Activated gamma-delta T cell treated with anti-CD3 and anti-CD28 coated beads, Interleukin-2, amount 50 U/mL, for 16 hours (primary cell): ENCODE measurements around the gene PRR5.
A peak's percentile ranks its signal among the peaks of the same experiment; 100 is the strongest.
"Not testable (repeated sequence)": the region's sequence is repeated elsewhere in the genome, so short reads cannot be mapped to it uniquely, and the experiment has no call there.

Experiments used
- DNase-seq: peaks from one replicate; pipeline ENCODE4 v3.0.0-alpha.2; 2020; ENCODE audit warnings: low read depth

Gene PRR5, protein sequence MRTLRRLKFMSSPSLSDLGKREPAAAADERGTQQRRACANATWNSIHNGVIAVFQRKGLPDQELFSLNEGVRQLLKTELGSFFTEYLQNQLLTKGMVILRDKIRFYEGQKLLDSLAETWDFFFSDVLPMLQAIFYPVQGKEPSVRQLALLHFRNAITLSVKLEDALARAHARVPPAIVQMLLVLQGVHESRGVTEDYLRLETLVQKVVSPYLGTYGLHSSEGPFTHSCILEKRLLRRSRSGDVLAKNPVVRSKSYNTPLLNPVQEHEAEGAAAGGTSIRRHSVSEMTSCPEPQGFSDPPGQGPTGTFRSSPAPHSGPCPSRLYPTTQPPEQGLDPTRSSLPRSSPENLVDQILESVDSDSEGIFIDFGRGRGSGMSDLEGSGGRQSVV

DNA sequence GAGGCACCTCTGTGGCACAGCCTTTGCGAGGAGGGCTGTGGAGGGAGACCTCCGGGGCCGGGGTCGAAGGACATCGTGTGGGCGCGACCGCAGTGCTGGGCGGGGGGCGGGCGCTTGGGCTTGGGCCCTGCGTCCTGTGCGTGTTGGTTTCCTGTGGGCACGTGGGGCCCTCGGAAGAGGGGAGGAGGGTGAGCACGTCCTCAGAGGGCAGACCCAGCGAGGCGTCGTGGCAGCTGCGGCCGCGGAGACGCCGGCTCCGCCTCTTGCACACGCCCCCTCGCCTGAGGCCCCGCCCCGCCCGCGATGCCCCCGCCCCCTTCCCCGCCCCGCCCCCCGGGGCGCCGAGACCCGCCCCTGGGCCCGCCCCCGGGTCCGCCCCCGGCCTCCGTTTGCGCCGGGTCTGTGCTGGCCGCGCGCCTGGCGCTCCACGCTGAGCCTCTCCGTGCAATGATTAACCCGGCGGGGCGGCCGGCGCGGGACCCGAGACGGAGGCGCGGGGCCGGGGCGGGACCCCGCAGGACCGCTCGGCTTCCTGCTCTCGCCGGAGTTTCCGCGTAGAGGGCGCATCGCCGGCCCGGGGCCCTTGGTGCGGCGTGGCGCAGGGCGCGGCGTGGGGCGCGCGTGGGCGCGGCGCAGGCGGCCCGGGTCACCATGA lies at the start of gene PRR5:
Gene PRR5, plus strand, starts transcription at position 381 of the 655 bp plus-strand sequence. Its CDS starts 271 bp downstream, at position 652.
- peak; percentile 63 for DNase-seq

DNA sequence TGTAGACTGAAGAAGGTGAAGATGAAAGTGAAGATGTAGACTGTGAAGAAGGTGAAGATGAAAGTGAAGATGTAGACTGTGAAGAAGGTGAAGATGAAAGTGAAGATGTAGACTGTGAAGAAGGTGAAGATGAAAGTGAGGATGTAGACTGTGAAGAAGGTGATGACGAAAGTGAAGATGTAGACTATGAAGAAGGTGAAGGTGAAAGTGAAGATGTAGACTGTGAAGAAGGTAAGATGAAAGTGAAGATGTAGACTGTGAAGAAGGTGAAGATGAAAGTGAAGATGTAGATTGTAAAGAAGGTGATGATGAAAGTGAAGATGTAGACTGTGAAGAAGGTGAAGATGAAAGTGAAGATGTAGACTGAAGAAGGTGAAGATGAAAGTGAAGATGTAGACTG lies 49.1 kb upstream of the PRR5 start:
- DNase-seq = not testable (repeated sequence)

DNA sequence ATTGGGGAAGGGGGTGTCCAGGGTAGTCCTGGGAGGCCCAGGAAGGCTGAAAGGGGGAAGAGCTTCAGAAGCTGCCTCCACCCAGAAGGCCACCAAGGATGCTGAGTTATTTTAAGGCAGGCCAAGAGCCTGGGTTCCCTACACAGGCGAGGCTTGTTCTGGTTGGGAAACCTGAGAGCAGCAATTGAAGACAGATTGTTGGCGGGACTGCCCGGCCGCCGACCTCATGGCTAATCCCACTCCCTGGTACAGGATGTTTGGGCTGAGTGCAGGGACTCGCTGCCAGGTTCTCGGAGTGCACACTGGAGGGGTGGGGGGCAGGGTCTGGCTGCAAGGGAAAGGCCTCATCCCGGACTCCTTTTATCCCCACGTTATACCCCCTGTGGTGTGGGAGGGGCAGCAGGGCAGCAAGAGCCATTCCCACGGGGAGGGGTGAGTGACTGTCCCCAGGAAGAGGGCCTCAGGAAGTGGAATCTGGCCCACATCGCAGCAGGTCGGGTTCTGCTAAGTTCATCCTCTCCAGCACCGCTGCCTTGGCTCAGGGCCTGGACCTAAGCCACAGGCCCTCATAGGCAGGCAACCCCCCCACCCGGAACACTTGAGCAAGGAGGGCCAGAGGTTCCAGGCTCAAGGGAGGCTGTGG lies 43.6 kb upstream of the PRR5 start:
- no peak for DNase-seq

DNA sequence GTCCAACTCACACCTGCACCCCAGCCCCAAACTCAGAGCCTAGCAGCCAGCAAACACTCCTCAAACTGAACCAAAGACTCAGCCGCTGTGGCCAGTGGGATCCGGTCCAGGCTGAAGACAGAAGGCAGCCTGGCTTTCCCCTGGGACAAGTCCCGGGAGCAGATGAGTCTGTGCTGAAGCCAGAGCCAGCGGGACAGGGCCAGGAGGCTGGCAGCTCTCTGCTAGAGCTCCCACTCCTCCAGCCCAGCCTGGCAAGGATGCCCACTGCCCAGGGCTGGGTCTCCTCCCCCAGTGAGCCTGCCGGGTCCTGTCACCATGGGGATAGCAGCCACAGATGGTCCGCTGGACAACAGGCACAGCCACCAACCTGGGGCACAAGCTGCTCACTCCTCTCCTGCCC lies 42.9 kb upstream of the PRR5 start:
- DNase-seq = no peak

DNA sequence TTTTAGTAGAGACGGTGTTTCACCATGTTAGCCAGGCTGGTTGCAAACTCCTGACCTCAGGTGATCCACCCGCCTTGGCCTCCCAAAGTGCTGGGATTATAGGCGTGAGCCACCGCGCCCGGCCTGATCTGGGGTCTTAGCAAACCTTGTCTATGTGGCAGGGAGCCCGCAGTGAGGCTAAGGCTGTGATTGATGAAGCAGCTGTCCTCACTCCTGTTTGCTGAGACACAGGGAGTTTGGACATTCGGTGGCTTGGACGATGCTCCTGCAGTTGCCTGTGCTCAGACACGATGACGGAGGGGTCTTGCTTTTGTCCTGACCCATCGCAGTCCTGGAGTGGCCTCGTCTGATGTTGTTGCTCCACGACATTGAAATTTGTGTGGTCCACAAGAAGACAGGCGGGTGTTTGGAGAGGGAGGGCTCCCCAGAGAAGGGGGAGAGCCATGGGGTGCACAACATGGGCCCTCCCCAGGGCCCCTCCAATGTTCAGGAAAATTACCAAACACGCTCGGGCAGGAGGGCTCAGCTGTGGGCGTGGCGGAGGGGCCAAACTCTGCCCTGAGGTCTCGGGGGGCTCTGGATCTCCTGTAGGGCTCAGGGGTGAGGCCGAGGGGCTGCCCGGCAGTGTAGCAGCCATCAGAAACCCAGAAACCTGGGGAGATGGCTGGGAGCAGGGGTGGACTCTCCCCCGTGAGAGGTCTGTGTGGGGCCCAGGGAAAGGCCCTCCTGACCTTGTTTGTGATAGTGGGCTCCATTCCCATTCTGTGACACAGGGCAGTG lies 41.8 kb upstream of the PRR5 start:
- DNase-seq = no peak

DNA sequence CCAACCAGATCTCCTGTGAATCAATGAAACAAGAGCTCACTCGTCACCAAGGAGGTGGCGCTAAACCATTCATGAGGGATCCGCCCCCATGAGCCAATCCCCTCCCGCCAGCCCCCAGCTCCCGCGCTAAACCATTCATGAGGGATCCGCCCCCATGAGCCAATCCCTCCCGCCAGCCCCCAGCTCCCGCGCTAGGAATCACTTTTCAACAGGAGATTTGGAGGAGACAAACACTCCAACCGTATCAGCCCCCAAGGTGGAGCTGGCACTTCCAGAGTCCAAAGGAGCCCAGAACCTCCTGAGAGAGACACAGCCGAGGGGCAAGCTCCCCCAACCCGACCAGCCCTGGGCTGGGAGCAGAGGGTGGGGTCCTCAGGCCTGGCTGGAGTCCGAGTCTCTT lies 40.9 kb upstream of the PRR5 start:
- DNase-seq = no peak

DNA sequence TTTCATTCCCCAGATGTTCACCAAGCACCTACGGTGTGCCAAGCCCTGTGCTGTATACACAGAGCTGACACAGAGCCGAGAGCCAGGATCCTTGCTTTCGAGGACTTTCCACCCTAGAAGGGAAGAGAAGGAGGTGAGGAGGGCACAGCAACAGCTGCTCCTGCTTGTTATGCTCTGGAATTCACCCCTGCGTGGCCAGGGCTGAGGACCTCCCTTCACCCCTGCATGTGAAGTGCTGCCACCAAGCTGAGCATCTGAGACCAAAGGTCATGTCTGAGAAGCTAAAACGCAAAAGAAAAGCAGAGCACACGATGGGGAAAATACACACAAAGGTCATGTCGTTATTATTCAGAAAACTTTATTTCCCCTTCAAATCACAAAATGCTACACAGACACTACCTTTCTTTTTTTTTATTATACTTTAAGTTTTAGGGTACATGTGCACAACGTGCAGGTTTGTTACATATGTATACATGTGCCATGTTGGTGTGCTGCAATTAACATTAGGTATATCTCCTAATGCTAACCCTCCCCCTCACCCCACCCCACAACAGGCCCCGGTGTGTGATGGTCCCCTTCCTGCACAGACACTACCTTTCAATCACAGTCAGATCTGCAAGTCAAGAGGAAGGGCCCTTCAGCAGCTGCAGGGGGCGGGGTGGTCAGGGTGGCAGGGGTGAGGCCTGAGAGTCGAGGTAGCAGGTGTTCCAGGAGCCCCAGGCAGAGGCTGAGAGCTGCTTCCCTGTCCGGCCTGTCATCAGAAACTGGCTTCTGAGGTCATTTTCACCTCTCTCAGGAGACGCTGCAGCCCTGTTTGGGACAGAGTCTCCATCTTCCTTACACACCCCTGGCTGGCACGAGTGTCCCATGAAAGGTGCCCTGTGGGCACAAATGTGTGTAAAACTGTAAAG lies 40.1 kb upstream of the PRR5 start:
- no peak for DNase-seq

DNA sequence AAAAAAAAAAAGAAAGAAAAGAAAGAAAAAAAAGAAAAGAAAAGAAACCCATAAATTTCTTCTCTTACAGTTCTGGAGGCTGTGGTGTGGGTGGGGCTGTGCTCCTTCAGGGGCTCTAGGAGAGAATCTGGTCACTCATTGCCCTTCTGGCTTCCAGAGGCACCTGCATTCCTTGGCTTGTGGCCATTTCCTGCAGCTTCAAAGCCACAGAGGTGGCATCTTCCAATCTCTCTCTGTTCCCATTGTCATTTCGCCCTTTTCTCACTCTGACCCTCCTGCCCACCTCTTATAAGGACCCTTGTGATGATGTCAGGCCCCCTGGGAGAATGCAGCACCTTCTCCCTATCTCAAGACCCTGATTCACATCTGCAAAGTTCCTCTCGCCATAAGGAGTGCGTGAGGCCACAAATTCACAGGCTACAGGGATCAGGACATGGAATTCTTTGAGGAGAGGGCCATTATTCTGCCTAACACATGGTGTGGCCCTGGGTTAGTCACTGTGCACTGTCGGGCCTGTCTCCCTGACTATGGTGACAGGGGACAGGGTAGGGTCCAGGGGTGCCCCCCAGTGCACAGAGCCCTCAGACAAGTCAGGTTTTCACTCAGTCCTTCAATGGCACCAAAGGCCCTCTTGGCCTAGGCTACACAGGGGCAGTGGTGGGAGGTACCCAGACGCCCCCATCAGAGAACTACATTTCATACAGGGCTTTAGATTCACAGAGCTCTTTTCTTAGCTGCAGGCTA lies 38.6 kb upstream of the PRR5 start:
- no peak for DNase-seq

DNA sequence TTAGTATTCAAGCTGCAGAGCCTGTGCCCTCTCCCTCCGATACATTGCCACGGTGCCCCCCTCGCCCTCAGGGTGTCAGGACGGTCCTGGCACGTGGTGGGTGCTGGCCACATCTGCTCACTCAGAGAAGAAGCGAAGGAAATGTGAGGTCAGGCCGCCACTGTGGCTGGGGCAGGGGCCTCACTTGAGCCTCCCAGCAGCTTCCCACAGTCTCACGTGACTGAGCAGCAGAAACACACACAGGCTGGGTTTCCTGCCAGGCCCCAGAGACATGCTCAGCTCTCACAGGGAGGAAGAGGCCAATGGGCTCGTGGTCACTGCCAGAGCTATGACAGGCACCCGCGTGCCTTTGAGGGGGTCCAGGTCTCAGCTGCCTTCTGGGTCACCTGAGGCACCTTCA lies 37.9 kb upstream of the PRR5 start:
- DNase-seq = peak; percentile 30

DNA sequence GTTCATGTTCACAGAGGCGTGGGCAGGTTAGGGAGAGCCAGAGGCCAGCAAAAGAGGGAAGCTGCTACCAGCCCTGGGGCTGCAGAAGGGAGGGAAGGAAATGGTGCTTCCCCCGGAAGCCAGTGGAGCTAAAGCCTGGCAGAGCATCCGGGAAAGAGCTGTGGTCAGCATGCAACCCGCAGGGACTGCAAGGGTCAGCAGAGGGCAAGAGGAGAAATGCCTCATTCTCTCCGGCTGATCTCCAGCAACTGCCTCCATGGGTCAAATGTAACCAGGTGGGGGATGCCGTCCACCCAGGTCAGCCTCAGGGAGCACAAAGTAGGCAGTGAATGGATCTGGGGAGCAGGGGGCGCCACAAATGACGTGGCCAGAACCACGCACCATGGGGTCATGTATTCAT lies 36.9 kb upstream of the PRR5 start:
- no peak for DNase-seq

DNA sequence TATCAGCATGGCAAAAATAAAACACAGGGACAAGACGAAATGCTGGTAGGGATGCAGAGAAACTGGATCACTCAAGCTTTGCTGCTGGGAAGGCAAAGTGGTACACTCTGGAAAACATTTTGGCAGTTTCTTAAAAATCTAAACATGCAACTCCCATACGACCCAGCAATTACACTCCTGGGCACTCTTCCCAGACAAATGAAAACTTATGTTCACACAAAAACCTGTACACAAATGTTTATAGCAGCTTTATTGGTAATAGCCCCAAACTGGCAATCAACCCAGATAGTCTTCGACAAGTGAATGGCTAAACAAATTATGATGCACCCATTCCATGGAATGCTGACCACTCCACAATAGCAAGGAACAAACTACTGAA lies 35.8 kb upstream of the PRR5 start:
- DNase-seq = no peak

DNA sequence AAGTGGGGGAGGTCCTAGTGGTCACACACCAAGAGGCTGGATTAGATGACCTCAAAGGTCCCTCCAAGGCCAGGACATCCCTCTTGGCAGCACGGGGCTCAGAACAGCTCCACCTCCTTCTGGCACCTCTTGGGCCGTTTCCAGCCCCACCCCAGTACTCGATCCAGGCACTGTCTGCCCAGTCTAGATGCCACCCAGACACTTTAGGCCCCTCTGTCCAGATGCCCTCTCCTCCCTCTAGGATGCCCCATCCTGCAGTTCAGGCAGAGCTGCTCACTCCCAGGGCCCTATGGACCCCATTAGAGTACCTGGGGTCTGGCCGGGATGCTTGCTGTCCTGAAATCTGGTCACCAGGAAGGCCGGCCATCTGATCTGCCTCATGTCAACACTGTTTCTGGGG lies 34.7 kb upstream of the PRR5 start:
- no peak for DNase-seq

DNA sequence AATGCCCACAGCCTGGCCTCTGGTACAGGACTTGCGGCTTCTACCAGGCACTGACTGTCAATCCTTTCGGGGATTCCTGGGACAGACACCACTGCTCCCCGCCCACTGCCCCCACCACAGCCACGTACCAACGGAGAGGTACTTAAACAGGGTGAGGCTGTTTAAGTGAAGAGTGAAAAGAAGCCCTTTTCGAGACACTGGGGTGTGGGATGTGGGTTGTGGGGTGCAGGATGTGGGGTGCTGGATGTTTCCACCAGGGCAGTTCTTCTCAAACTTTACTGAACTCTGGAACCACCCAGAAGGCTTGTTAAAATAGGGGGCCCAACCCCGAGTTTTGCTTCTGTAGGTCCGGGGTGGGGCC lies 34.2 kb upstream of the PRR5 start:
- DNase-seq = peak; percentile 46

DNA sequence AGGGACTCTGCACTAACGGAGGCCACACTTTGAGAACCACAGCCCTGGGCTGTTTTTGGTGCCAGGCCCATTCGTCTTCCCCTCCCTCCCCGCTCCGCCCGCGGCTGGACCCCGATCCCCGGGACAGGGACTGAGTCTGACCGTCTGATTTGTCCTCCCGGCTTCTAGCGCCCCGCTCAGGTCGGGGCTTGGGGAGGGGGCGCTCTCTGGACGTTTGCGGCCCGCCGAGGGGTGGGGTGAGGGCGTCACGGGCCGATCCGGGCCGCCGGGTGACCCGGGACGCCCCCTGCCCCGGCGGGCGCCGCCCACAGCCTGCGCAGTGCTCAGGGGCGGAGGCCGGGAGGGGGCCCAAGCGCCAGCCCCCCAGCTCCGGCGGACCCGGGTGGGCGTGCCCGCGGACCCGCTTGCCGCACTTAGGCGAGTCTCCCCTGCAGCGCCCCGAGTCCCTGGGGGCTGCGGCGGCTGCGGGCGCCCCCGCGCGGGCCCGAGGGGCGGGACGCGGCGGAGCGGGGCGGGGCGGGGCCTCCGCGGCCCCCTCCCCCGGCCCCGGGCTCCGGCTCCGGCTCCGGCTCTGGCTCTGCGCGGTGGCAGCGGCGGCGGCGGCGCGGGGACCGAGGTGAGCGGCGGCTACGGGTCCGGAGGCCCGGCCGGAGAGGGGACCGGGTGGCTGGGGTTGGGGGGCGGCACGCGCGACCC lies 33.7 kb upstream of the PRR5 start:
- DNase-seq = no peak

DNA sequence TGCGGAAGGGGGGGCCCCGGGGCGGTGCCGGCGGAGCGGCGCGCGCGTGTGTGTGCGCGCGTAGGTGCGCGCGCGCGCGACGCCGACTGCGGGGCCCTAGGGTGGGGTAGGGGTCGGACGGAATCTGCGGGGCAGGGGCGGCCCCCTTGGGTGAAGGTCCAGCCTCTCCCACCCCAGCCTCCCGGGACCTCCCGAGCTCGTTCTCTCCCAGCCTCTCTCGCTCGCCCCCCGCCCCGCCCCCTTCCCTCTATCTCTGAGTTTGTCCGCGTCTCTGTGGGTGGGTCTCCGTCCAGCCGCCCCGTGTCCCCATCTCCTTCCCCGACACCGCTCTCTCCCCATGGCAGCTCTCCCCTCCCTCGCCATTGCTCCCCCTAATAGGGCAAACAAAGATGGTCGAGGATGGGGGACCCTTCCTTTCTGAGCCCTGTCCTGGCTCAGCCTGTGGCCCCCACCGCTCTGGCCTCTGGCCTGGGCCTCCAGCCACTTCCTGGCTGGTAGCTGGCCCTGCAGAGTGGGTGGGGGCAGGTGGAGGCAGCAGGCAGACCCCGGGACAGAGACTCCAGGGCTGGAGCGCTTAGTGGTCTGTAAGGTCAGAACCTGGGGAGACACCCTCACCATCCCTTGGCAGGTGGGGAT lies 33.0 kb upstream of the PRR5 start:
- DNase-seq = no peak

DNA sequence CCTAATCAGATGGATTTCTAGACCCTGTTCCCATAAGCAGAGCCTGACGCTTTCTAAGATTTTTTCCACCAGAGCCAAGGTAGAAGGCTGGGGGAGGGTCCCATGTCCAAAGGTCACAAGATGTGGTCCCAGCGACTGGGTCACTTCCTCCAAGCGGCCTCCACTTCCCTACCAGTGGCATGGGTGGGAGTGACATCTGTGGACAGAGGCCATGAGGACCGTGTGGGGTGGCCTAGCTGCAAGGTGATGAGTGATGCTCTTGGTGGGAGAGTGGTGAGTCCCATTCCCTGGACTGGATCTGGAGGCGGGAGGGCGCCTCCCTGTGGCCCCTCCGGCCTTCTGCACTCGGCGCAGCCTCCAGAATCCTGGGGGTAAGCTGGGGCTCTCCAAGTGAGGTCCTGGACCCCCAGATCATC lies 32.4 kb upstream of the PRR5 start:
- no peak for DNase-seq

DNA sequence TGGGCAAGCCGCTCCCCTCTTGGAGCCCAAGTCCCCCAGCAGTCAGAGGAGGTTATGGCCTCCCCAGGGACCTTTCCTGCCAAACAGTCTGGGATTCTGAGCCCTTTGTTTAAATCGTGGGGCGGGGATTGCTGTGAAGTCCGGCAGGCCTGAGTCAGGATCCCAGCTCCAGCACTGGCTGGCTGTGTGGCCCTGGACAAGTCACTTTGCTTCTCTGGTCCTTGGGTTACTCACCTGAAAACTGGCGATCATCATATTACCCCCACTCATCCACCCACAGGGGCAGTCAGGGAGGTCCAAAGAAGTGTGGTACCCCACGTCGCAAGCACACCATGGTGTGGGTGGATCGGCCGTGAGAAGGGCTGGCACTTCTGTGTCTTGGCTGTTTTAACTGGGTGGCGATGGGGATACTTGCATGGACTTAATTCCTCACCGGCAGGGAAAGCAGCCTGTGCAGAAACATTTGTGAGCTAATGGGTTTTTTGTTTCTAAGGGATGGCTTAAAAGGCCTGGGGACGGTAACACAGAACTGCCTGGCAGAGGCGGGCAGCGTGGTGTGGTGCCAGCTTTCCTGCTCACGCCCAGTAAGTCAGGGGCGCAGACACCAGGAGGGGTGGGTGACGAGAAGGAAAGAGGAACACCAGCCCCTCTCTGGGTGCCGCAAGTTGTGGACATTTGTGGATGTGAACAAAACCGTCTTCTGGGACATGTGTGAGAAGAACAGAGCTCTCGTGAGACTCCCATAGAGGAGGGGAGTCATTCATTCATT lies 31.6 kb upstream of the PRR5 start:
- DNase-seq = no peak

DNA sequence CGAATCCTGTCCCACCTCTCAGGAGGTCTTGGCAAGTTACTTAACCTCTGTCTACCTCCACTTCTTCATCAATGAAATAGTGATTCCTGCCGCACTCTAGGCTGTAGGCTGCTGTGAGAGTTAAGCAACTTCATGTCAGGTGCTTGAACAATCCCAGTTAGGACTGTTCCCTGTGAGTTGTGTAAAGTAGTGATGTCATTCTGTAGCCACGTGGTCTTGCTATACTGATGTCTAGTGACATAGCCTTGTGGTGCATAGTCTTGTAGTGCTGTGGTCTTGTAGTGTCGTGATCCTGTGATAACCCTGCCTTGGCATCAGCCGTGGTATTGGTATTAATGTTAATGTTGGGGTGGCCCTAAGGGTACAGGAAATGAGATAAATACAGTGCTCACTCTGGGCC lies 30.3 kb upstream of the PRR5 start:
- no peak for DNase-seq

DNA sequence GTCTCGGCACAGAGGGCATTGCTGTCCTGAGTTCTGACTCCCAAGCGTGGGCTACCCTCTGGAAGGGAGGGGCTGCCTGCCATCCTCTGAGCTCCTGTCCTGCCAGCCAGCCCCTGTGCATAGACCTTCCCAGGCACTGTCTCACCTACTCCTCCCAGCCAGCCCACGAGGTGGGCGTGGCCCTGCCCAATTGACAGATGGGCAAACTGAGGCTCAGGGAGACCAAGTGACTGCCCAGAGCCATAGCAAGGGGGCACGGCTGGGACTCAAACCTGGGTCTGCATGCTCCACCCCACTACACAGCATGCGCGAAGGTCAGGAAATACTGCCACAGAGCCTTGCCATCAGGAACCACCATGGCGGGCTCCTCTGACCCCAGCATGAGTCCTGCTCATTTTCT lies 29.4 kb upstream of the PRR5 start:
- DNase-seq = no peak
